ENCODE results near the gene KIAA1755.

KIAA1755 gene

GRCh38 chr20:38175304-38176180 lies 85.0 kb downstream of the KIAA1755 start:
- DNase-seq: no peak

GRCh38 chr20:38173237-38174156 lies 87.0 kb downstream of the KIAA1755 start:
- DNase-seq: no peak

- no peak for DNase-seq
Measured at GRCh38 chr20:38172408-38172807, 88.1 kb downstream of the KIAA1755 start.

DNA sequence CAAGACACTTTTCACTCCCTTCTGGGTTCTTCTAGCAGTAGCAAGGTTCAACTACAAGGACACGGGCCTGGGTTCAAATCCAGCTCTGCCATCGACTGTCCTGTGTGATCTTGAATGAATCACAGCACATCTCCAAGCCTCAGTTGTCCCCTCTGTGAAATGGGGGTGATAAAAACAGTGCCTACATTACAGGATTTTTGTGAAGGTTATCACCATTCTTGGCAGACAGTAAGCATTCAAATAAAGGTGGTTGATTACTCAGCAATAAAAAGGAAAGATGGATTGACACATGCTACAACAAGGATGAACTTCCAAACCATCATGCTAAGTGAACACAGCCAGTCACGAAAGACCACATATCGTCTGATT lies 88.9 kb downstream of the KIAA1755 start:
- DNase-seq: no peak

DNA sequence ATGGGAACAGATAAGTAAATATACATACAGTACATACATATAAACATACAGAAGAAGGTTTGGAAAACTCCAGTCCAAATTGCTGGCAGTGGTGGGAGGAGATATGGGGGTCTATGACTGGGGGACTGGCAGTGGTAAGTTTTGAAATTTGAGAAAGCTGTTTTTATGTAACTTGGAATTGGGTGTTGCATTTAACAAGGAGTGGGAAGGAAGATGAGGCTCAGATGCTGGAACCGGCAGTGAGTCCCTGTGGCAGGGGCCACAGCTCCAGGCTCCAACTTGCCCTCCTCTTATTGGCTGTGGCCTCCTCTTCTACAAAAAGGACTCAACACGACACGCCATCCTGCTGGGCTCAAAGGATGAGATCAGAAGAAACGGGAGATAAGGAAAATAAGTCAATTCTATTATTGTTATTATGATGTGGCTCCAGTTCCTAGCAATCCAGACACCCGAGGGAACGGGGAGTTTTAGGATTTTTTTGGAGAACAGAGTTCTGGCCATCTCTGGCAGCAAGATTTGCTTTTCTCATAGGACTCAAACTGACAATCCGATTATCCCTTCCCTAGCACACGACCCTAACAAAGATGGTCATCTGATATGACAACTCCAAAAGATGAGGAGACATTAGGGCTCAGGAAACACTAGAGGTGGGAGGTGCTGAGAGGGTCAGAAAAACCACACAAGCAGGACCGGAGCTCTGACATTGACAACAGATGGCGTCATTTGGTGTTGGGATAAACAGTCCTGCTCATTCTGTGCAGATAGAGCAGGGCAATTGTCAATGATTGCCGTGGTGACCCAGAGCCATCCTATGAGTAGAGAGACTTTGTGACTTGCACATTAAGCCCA lies 89.5 kb downstream of the KIAA1755 start:
- no peak for DNase-seq

- no peak for DNase-seq
Measured at GRCh38 chr20:38170219-38170825, 90.2 kb downstream of the KIAA1755 start.

GRCh38 chr20:38169636-38170193 lies 90.8 kb downstream of the KIAA1755 start:
- no peak for DNase-seq

- DNase-seq: peak in 1 of 2 donors; percentile 52
Measured at GRCh38 chr20:38168791-38169589, 91.5 kb downstream of the KIAA1755 start.

- DNase-seq: peak in 1 of 2 donors; percentile 65
Measured at GRCh38 chr20:38167851-38168760, 92.4 kb downstream of the KIAA1755 start.

GRCh38 chr20:38167328-38167850 lies 93.1 kb downstream of the KIAA1755 start:
- no peak for DNase-seq

DNA sequence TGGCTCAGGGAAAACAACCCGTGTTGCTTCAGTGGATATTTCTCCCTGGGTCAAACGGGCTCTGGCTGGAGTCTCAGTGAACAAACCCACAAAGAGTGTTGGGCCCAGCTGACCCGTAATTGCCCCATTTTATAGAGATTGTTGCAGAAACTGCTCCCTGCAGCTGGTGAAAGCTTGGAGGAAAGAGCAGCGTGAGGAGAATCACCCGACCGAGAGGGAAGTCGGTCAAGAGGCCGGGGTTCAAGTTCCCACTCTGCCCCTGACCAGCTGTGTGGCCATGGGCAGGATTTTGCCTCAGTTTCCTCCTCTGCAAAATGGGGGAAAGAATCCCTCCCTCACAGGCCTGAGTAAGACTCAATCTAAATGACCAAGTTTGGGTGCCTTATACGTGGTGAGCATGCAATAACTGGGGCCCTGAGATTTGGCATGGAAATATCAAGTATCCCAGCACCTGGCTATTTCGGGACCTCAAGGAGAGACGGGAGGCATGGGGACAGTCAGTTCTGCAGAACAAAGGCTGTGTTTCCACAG lies 93.8 kb downstream of the KIAA1755 start:
- DNase-seq: no peak

DNA sequence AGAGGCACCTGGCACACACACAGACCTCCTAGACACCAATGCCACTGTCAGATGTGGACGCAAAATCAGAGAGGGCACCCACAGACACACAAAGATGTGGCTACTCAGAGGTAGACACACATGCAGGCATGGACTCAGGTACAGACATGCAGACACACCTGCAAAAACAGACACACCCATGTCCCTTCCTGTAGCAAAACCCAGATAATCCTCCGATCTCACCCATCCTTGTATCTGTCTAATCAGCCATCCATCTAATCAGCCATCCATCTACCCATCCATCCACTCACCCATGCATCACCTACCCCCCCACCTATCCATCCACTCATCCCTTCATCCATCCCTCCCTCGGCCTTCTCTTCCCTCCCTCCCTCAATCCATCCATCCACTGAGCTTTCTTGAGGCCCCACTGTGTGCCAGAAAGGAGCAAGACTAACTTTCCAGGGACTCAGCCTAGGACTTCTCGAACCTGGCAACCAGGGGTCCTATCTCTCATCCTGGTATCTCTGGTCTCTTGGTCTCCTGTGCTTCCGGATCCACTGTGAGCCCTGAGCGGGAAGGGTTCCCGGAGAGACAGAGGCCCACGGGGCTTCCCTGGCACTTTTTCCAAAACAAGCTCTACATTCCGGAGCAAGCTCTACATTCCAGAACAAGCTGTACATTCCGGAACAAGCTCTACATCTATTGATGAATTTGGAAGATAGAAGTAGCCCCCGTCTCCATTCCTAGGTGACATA lies 94.4 kb downstream of the KIAA1755 start:
- DNase-seq: no peak

- peak; percentile 47 to 64 for DNase-seq
Measured at GRCh38 chr20:38165089-38165965, 95.2 kb downstream of the KIAA1755 start, which contains the start of gene TGM2. TGM2 (minus strand) TSS chr20:38165270; CDS start chr20:38165198, 72 bp downstream.

DNA sequence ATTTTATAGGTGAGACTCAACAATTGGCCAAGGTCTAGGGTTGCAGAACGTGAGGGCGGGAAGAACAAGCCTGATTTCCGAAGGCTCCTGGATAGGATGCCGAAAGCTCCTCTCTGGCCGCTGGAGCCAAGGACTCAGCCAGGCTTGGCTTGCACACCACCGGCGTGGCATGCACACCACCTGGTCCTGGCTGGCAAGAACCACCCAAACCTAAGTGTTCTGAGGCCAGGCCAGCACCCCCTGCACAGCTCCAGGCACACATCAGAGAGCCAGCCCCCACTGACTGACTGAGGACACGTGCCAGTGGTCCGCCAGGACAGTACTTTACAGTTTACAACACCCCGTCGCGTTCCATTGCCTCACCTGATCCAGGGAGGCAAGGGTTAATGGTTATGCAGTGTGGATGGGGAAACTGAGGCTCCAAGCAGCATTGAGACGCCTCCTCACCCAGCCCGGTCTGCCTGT lies 95.9 kb downstream of the KIAA1755 start:
- DNase-seq: no peak

DNA sequence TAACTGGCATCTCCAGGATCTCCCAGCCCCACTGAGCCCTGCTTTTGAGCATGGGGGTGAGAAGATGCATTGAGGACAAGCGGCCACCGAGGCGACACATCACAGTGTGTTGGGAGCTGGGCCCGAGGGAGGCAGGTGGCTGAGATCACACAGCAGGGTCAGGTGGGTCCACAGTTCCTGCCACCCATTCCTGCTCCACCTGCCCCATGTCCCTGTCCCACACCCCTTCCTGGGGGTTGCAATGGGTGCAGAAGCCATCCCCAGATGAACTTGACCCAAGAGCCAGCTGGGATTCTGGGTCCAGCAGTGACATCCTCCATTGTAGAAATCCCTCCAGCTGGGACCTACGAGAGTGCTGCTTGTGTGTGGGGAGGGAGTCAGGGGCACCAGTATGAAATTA lies 96.5 kb downstream of the KIAA1755 start:
- no peak for DNase-seq

DNA sequence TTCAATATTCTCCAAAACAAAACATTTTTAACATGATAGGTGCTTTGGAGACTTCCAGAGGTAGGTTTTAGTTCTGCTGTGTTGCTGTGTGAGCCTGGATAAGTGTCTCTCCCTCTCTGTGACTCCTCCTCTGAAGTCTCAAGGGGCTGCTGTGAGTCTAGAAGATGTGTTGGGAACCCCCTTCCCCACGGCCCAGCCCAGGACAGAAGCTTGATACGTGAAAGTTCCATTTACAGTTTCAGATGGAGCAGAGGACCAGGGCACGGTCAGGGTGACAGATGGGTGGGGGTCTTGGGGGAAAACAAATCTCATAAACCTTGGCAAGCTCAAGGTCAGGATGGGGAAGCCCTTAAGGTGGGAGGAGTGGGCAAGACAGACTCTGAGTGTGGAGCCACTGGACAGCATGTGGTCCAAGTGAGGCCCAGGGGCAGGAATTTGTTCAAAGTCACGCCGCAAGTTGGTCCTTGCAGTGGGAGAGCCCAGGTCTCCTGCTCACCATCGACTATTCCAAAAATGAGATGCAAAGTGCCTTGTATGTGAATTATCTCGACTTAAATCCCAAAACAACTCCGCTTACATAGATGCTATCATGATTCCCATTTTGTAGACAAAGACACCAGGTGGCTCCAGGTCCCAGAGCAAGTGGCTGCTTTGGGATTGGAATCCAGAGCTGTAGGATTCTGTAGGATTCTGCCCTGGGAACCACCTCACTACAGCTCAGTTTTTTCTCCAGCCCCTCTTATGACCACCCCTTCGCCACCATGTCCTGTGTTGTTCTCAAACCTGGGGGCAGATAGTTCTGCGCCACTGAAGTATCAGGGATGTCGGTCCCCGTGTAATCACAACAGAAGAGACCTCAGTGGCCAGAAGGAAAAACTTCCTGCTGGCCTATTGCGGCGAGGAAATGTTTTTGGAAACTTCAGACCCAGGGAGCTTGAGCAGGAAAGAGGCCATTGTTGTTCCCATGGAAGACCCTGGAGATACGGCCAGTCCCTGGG lies 97.4 kb downstream of the KIAA1755 start:
- DNase-seq: no peak
